Heart right ventricle (tissue), 16 donors: ENCODE data around the gene HERPUD1. TPM values are rescaled to one million over a fixed set of nuclear protein-coding genes. Genes with fewer than 3 reads are reported as not detected.

ENCODE experiments used
- ATAC-seq, 8 donors: fragments of 200-7000 bp; cut with Tn5 transposase; one replicate each; pipeline ENCODE4 v1.9.1; 2020; ENCODE audit warnings: mild to moderate bottlenecking in 8 of 8, moderate library complexity in 8 of 8, moderate number of reproducible peaks in 1 of 8
- DNase-seq, 2 donors: peaks; one replicate each; pipeline ENCODE4 v3.0.0-alpha.2; 2020
- H3K27ac ChIP-seq, 10 donors: fragments of 200-600 bp; sonication (generic) in 2 of 10; one replicate each; pipeline versions ENCODE4 v1.5.0 to v1.8.0; 2020 to 2022; ENCODE audit warnings: mild to moderate bottlenecking in 3 of 10
- H3K27me3 ChIP-seq, 7 donors: fragments of 200-600 bp; one replicate each; pipeline ENCODE4 v1.8.0; 2021 to 2022; ENCODE audit warnings: mild to moderate bottlenecking in 2 of 7
- H3K36me3 ChIP-seq, 9 donors: fragments of 200-600 bp; sonication (generic) in 1 of 9; one replicate each; pipeline versions ENCODE4 v1.5.0 to v1.8.0; 2020 to 2022; ENCODE audit warnings: mild to moderate bottlenecking in 2 of 9
- H3K4me1 ChIP-seq, 9 donors: fragments of 200-600 bp; sonication (generic) in 1 of 9; one replicate each; pipeline versions ENCODE4 v1.5.0 to v1.8.0; 2020 to 2022; ENCODE audit warnings: mild to moderate bottlenecking in 4 of 9
- H3K4me3 ChIP-seq, 10 donors: fragments of 200-600 bp; sonication (generic) in 2 of 10; one replicate each; pipeline versions ENCODE4 v1.5.0 to v1.8.0; 2020 to 2022; ENCODE audit warnings: mild to moderate bottlenecking in 7 of 10, moderate library complexity in 2 of 10
- H3K9me3 ChIP-seq, 11 donors: fragments of 200-600 bp in 10 of 11; sonication (generic) in 2 of 11; one replicate each; pipeline versions ENCODE4 v1.5.0 to v1.8.0; 2013 to 2022; ENCODE audit warnings: mild to moderate bottlenecking in 2 of 11, control low read depth in 1 of 11, moderate library complexity in 1 of 11
- WGBS, 2 donors: extraction: QIAGEN DNeasy Blood & Tissue Kit; methylation state at CpG; one replicate each; pipeline ENCODE4 v1.1.7; 2013; ENCODE audit warnings: inconsistent platforms in 1 of 2; 5-methylcytosine and 5-hydroxymethylcytosine counted together
- intact Hi-C, 10 donors: fragments of 100-400 bp; cut with DNase I; formaldehyde crosslinking; loops; one replicate each; pipeline versions ENCODE4 v1.11.1 to v1.14.2; 2022
- polyA plus RNA-seq, 2 donors: library from polyadenylated mRNA; stranded (reverse); fragments of 200-250 nt; gene quantifications; one replicate each; pipeline ENCODE4 v1.2.3, GENCODE V29; 2013
- total RNA-seq, 10 donors: library from RNA; stranded (reverse); fragmentation: NEBNext Ultra II Directional in 3 of 10; extraction: Animal tissue kit (Norgen Biotek cat#: 25700) in 3 of 10; gene quantifications; one replicate each; pipeline versions ENCODE4 v1.2.1 to v1.2.4, GENCODE V29; 2021 to 2023
- TF ChIP-seq, protein P1 (sequence below), 9 donors: fragments of 200-600 bp; sonication (generic) in 2 of 9; IDR thresholded peaks; one replicate each; pipeline versions ENCODE4 v1.5.0 to v1.8.0; 2021 to 2022; ENCODE audit warnings: antibody characterized with exemption in 9 of 9, mild to moderate bottlenecking in 5 of 9, moderate library complexity in 1 of 9
- donor health status: Arrhythmogenic right ventricular cardiomyopathy.
- donor health status: ischemic (EF 13 %, LVEDD 7.1; RV severe dilation, severe dysfunction).
- donor health status: healthy with polysubstance abuse.
- donor health status: DM: no; HTN: yes; CAD: no.
- donor health status: DM: no; HTN: no; CAD: no.
- donor health status: ischemic (EF 25% LVEDD 6.9; RV normal size, moderate dysfunction).
- donor health status: ischemic (EF 25% LVEDD 5.7; RV mildly dilated, moderate dysfunction).
- donor health status: healthy.
- donor health status: DM: yes; HTN: yes; CAD: no.
- donor health status: Ischemic cardiomyopathy.
- donor health status: ischemic (EF 35%, LVEDD 5.7; RV mildly dilated, moderate dysfunction).
- donor health status: nonischemic (EF 11% LVEDD 7.7; RV severe dilation, severe dysfunction).
- donor health status: DM: yes; HTN: yes; CAD: no.
- donor health status: PGD.
- donor health status: ischemic (EF 29% LVEDD 5.4; RV normal size, mild dysfunction).
- donor health status: nonischemic (EF 23%, LVEDD 6.1; RV moderate dilation, normal function).

Gene HERPUD1
- total and polyA plus RNA-seq, 12 donors, result 29.6 to 175 (median 128) TPM

DNA sequence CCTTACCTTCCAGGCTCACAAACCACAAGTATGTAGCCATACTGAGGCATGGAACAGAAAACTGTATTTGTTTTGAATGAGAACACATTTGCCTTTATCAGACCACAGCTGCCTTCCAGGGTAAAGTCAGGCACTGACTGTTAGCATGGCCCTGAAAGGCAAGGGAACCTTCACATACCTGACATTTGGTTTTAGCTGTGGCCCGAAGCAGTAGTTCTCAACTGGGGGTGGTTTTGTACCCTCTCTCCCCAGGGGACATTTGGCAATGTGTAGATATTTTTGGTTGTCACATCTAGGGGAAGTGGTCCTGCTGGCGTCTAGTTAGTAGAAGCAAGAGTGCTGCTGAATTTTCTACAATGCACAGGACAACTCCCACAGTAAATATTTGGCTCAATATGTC, 9.2 kb downstream of the HERPUD1 start:
- DNase-seq, result no peak
- 74 to 90% methylated on average over 2 of the region's 2 CpGs for WGBS, 2 donors

DNA sequence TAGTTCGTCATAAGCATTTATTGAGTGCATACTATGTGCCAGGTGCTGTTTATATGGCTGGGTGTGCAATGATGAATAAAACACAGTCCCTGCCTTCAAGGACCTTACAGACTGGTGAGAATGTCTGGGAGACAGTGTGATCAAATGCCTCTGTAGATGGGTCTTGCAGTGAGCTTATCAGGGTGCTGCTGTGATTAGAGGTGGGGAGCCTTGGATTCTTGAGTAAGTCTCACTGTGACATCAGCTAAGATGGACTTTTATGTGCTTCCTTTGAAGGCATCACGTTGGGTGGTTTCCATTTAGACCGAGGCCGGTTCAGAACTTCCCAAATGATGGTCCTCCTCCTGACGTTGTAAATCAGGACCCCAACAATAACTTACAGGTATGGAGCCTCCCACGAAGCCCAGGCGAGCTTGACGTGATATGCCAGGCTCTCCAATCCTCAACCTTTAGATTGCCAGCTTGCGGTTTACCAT, 10.0 kb downstream of the HERPUD1 start:
- peaks cover 7 to 99% (median 94%) of the 10 kb centered on the region in 9 donors for H3K36me3 ChIP-seq
- H3K27ac ChIP-seq, result no peak overlapping the region
- H3K4me1 ChIP-seq, result peaks cover 0 to 48% (median 17%) of the 10 kb centered on the region in 9 donors
- no peak overlapping the region for H3K4me3 ChIP-seq
- WGBS, 2 donors, result 79 to 88% methylated on average over 9 of the region's 9 CpGs
- TF ChIP-seq, protein P1, sequence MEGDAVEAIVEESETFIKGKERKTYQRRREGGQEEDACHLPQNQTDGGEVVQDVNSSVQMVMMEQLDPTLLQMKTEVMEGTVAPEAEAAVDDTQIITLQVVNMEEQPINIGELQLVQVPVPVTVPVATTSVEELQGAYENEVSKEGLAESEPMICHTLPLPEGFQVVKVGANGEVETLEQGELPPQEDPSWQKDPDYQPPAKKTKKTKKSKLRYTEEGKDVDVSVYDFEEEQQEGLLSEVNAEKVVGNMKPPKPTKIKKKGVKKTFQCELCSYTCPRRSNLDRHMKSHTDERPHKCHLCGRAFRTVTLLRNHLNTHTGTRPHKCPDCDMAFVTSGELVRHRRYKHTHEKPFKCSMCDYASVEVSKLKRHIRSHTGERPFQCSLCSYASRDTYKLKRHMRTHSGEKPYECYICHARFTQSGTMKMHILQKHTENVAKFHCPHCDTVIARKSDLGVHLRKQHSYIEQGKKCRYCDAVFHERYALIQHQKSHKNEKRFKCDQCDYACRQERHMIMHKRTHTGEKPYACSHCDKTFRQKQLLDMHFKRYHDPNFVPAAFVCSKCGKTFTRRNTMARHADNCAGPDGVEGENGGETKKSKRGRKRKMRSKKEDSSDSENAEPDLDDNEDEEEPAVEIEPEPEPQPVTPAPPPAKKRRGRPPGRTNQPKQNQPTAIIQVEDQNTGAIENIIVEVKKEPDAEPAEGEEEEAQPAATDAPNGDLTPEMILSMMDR (IDR thresholded peaks at IDR 0.05), result no peak
- no peaks in the 10 kb centered on the region for H3K9me3 ChIP-seq
- intact Hi-C loops, result no loop called here
- ATAC-seq (no peak), DNase-seq (no peak)
- H3K27me3 ChIP-seq, result no peaks in the 10 kb centered on the region

More for the DNA sequence above, 9.2 kb downstream of the HERPUD1 start:
- no peak for ATAC-seq
- H3K4me3 ChIP-seq, result no peak overlapping the region
- intact Hi-C loops, result no loop called here
- no peaks in the 10 kb centered on the region for H3K9me3 ChIP-seq
- TF ChIP-seq, protein P1 (IDR thresholded peaks at IDR 0.05), result no peak
- peak overlapping the region in 1 of 10 donors; percentile 8 for H3K27ac ChIP-seq
- H3K27me3 ChIP-seq, result no peaks in the 10 kb centered on the region
- H3K36me3 ChIP-seq, result peaks cover 7 to 99% (median 95%) of the 10 kb centered on the region in 9 donors
- peaks cover 0 to 53% (median 25%) of the 10 kb centered on the region in 9 donors for H3K4me1 ChIP-seq

DNA sequence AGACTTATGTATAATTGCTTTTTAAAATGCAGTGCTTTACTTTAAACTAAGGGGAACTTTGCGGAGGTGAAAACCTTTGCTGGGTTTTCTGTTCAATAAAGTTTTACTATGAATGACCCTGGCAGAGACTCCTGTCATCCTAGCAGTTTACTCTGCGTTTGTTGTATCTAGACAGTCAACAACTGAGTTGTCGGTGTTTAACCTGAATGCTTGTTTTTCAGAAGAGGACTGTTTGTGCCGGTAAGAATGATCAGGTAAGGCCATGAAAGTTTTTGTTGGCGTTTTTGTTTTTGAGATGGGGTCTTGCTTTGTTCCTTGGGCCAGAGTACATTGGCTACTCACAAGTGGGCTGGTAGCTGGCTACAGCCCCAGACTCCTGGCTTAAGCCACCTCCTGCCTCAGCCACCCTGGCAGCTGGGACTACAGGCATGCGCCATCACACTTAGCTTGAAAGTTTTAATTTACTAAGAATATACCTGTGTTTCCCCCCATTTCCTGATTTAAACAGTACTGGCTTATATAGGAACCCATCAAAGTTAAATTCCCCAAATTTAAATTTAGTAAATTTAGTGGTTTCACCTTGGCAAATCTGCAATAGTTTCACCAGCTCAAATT, 11.9 kb downstream of the HERPUD1 start:
- H3K27ac ChIP-seq, result no peak overlapping the region
- H3K4me1 ChIP-seq, result peaks cover 0 to 28% (median 7%) of the 10 kb centered on the region in 9 donors
- 82 to 91% methylated on average over 6 of the region's 6 CpGs for WGBS, 2 donors
- intact Hi-C loops, result no loop called here
- ATAC-seq, result no peak
- no peaks in the 10 kb centered on the region for H3K27me3 ChIP-seq
- no peak for DNase-seq
- no peaks in the 10 kb centered on the region for H3K9me3 ChIP-seq
- H3K36me3 ChIP-seq, result peaks cover 7 to 94% (median 74%) of the 10 kb centered on the region in 9 donors
- H3K4me3 ChIP-seq, result no peak overlapping the region
- TF ChIP-seq, protein P1 (IDR thresholded peaks at IDR 0.05), result no peak

DNA sequence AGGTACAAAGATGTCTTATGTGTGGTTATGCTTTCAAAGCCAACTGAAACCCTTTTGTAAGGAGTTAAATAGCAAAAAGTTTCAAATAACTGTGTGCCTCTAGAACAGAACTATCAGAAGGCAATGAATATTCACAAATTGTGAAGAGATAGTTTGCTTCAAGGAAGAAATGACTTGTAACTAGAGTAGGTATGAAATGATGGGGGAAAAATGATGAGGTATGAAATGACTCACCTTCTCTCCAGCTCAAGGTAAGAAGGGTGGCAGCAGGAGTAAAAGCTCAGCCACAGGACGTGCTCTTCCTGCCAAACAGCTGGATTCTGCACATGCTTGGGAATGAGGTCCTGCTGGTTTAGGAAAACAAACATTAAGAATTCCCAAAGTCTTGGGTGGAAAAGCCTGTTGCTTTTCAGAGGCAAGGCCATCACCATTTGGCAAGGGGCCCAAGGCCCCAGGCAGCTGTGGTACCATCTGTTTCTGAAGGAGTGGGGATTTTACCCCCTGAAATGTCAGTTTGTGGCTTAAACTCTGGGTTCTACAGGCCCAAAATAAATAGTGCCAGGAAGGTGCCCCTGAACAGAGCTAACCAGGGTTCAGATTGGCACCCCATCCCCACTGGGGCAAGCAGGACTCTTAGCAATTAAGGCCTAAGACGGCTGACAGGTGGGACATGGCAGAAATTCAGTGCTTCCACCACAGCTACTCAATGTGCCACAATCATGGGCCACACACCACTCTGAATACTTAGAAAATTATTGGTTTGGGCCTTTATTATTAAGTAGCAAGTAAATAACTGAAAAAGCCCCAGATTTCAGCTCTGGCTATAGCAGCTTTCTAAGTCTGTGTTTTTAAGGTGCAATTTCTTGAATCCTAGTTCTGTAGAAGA, 13.3 kb downstream of the HERPUD1 start:
- Histone ChIP-seq H3K4me3 (no peak overlapping the region), H3K9me3 (no peaks in the 10 kb centered on the region), H3K4me1 (peaks cover 0 to 26% (median 4%) of the 10 kb centered on the region in 9 donors), H3K27ac (peak overlapping the region in 1 of 10 donors; percentile 51), H3K36me3 (peaks cover 7 to 86% (median 62%) of the 10 kb centered on the region in 9 donors), H3K27me3 (no peaks in the 10 kb centered on the region)
- DNase-seq (no peak), ATAC-seq (no peak)
- WGBS, 2 donors, result 53 to 66% methylated on average over 2 of the region's 2 CpGs
- TF ChIP-seq, protein P1 (IDR thresholded peaks at IDR 0.05), result no peak
- intact Hi-C loops, result loop anchor here in 1 of 10 donors (5.0 kb wide), 1 partner anchor 78 kb away; the partner anchor contains the start of gene SLC12A3
